ENCODE measurements around the gene ALOX15B.

GRCh38 chr17:8066841-8067775, 28.2 kb downstream of the ALOX15B start:
- TF ChIP-seq EZH2phosphoT487 (IDR thresholded peaks at IDR 0.05; ENCODE audit: insufficient read depth, low read depth) (no peak), EZH2 (IDR thresholded peaks at IDR 0.05; ENCODE audit: insufficient read depth, poor library complexity, severe bottlenecking) (no peak)
